Body of pancreas (tissue), 4 donors: ENCODE data around the gene SCRN2.

ENCODE experiments used
- POLR2A ChIP-seq, 3 donors: fragments of 450-650 bp; IDR thresholded peaks; one replicate each; pipeline ENCODE4 v1.6.1; 2016; ENCODE audit warnings: antibody characterized with exemption in 3 of 3, mild to moderate bottlenecking in 2 of 3
- TF ChIP-seq, protein P1 (sequence below), 7 experiments: fragments of 450-650 bp in 4 of 7; fragments of 200-600 bp in 3 of 7; sonication (generic) in 3 of 7; IDR thresholded peaks; one replicate each; pipeline ENCODE4 v1.5.1; 2016 to 2019; ENCODE audit warnings: antibody characterized with exemption in 7 of 7

DNA sequence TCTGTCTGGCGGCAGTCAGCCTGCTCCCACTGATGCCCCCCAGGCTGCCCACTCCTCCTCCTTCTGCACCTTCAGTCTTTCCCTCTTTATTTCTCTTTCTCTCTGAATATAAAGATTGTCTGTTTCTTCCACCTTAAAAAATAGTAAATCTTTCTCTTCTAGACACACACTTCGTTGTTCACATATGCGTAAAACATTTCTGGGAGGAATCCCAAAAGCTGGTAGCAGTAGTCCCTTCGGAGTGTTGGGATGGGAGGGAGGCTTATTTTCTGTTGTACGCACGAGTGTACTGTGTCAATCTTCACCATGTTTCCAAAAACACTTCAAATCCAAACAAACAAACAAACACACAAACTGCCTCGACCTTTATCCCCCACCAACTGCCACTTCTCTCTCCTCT lies 29.4 kb downstream of the SCRN2 start:
- no peak for TF ChIP-seq POLR2A (IDR thresholded peaks at IDR 0.05)
- TF ChIP-seq, protein P1, sequence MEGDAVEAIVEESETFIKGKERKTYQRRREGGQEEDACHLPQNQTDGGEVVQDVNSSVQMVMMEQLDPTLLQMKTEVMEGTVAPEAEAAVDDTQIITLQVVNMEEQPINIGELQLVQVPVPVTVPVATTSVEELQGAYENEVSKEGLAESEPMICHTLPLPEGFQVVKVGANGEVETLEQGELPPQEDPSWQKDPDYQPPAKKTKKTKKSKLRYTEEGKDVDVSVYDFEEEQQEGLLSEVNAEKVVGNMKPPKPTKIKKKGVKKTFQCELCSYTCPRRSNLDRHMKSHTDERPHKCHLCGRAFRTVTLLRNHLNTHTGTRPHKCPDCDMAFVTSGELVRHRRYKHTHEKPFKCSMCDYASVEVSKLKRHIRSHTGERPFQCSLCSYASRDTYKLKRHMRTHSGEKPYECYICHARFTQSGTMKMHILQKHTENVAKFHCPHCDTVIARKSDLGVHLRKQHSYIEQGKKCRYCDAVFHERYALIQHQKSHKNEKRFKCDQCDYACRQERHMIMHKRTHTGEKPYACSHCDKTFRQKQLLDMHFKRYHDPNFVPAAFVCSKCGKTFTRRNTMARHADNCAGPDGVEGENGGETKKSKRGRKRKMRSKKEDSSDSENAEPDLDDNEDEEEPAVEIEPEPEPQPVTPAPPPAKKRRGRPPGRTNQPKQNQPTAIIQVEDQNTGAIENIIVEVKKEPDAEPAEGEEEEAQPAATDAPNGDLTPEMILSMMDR (IDR thresholded peaks at IDR 0.05) = no peak
